Measurements from ENCODE around the gene FHAD1.

The FHAD1 gene

GRCh38 chr1:15423355-15424077 lies 176.5 kb downstream of the FHAD1 start:
- TF ChIP-seq CEBPB (IDR thresholded peaks at IDR 0.05): no peak
- no peak for TF ChIP-seq CREB1 (IDR thresholded peaks at IDR 0.05; ENCODE audit: low read depth)
- no peak for TF ChIP-seq YY1 (IDR thresholded peaks at IDR 0.05; ENCODE audit: low read depth)
- TF ChIP-seq EP300 (IDR thresholded peaks at IDR 0.05; ENCODE audit: borderline replicate concordance): no peak
- TF ChIP-seq MAX (IDR thresholded peaks at IDR 0.05): no peak
- TF ChIP-seq NFIC (IDR thresholded peaks at IDR 0.05): no peak
- no peak for TF ChIP-seq ZBTB7A (IDR thresholded peaks at IDR 0.05; ENCODE audit: low read depth)
- no peak for TF ChIP-seq TAF1 (IDR thresholded peaks at IDR 0.05; ENCODE audit: low read depth)
- TF ChIP-seq REST (IDR thresholded peaks at IDR 0.05; ENCODE audit: low read depth): no peak
- TF ChIP-seq RAD21 (IDR thresholded peaks at IDR 0.05; ENCODE audit: low read depth): no peak

DNA sequence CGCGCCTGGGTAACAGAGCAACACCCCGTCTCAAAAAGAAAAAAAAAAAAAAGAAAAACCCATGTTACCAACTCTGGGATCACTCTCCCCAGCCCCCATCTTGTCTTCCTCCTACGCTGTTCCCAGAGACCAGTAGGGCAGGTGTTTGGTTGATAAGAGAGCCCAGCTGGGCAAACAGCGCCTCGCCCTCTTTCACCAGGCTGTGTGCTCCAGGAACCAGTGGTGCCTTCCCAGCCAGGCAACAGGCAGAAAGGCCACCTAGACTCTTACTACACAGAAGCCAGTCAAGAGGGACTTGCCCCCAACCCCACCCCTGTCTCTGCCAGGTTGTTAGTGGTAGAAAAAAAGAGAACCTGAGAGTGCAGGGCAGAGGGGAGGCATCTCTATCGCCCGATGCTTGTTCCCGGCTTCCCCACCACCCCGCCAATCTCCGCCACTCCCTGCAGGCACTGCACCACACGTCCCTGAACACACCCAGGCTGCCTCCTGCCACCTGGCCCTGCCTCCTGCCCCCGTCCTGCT lies 177.2 kb downstream of the FHAD1 start:
- TF ChIP-seq FOXM1 (IDR thresholded peaks at IDR 0.05; ENCODE audit: borderline replicate concordance, low read depth) (no peak), RAD21 (IDR thresholded peaks at IDR 0.05; ENCODE audit: low read depth) (no peak), CREB1 (IDR thresholded peaks at IDR 0.05; ENCODE audit: low read depth) (no peak), CEBPB (IDR thresholded peaks at IDR 0.05) (no peak), REST (IDR thresholded peaks at IDR 0.05; ENCODE audit: low read depth) (no peak), ZBTB7A (IDR thresholded peaks at IDR 0.05; ENCODE audit: low read depth) (no peak), YY1 (IDR thresholded peaks at IDR 0.05; ENCODE audit: low read depth) (no peak), TCF12 (IDR thresholded peaks at IDR 0.05; ENCODE audit: low read depth) (no peak), MAX (IDR thresholded peaks at IDR 0.05) (no peak), TAF1 (IDR thresholded peaks at IDR 0.05; ENCODE audit: low read depth) (no peak), NFIC (IDR thresholded peaks at IDR 0.05) (no peak), EP300 (IDR thresholded peaks at IDR 0.05; ENCODE audit: borderline replicate concordance) (no peak), TEAD4 (IDR thresholded peaks at IDR 0.05) (no peak), EGR1 (IDR thresholded peaks at IDR 0.05) (no peak)
- TF ChIP-seq, protein P1, sequence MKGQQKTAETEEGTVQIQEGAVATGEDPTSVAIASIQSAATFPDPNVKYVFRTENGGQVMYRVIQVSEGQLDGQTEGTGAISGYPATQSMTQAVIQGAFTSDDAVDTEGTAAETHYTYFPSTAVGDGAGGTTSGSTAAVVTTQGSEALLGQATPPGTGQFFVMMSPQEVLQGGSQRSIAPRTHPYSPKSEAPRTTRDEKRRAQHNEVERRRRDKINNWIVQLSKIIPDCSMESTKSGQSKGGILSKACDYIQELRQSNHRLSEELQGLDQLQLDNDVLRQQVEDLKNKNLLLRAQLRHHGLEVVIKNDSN (IDR thresholded peaks at IDR 0.05): no peak

DNA sequence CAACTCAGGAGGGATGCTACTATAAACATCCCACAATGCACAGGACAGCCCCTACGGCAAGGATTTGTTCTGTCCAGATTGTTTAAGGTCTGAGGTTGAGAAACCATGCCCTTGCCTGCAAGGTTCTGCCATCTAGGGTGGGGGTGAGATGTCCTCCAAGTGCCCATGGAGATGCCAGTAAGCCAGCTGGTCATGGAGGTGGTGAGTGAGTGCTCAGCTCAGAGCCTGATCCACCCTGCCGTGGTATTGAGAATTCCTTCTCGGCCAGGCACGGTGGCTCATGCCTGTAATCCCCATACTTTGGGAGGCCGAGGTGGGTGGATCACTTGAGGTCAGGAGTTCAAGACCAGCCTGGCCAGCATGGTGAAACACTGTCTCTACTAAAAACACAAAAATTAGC lies 178.0 kb downstream of the FHAD1 start:
- TF ChIP-seq EP300 (IDR thresholded peaks at IDR 0.05; ENCODE audit: borderline replicate concordance) (no peak), TCF12 (IDR thresholded peaks at IDR 0.05; ENCODE audit: low read depth) (no peak), YY1 (IDR thresholded peaks at IDR 0.05; ENCODE audit: low read depth) (no peak), MAX (IDR thresholded peaks at IDR 0.05) (no peak), RAD21 (IDR thresholded peaks at IDR 0.05; ENCODE audit: low read depth) (no peak), TAF1 (IDR thresholded peaks at IDR 0.05; ENCODE audit: low read depth) (no peak), CREB1 (IDR thresholded peaks at IDR 0.05; ENCODE audit: low read depth) (no peak), TEAD4 (IDR thresholded peaks at IDR 0.05) (no peak), ZBTB7A (IDR thresholded peaks at IDR 0.05; ENCODE audit: low read depth) (no peak), EGR1 (IDR thresholded peaks at IDR 0.05) (no peak), NFIC (IDR thresholded peaks at IDR 0.05) (no peak), CEBPB (IDR thresholded peaks at IDR 0.05) (no peak), FOXM1 (IDR thresholded peaks at IDR 0.05; ENCODE audit: borderline replicate concordance, low read depth) (no peak), REST (IDR thresholded peaks at IDR 0.05; ENCODE audit: low read depth) (no peak)
- TF ChIP-seq, protein P1 (IDR thresholded peaks at IDR 0.05): no peak

DNA sequence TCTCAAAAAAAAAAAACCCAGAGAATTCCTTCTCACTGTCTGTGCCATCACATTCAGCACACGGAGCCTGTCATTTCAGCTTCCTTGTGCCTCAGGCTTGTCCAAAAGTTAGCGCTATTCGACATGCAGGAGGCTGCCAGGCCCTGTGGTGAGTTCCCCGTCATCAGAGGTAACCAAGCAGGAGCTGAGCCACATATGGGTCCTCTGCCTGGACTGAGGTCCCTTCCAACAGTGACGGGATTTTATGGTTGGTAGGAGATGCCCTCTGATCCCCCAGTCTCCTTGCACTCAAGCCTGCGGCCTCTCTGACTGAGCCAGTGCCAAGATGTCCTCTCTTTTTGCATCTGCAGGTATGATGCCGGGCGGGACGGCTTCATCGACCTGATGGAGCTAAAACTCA lies 178.5 kb downstream of the FHAD1 start:
- TF ChIP-seq FOXM1 (IDR thresholded peaks at IDR 0.05; ENCODE audit: borderline replicate concordance, low read depth): no peak
- TF ChIP-seq CEBPB (IDR thresholded peaks at IDR 0.05): no peak
- no peak for TF ChIP-seq ZBTB7A (IDR thresholded peaks at IDR 0.05; ENCODE audit: low read depth)
- no peak for TF ChIP-seq TAF1 (IDR thresholded peaks at IDR 0.05; ENCODE audit: low read depth)
- no peak for TF ChIP-seq YY1 (IDR thresholded peaks at IDR 0.05; ENCODE audit: low read depth)
- TF ChIP-seq, protein P1 (IDR thresholded peaks at IDR 0.05): no peak
- TF ChIP-seq CREB1 (IDR thresholded peaks at IDR 0.05; ENCODE audit: low read depth): no peak
- TF ChIP-seq EGR1 (IDR thresholded peaks at IDR 0.05): no peak
- no peak for TF ChIP-seq MAX (IDR thresholded peaks at IDR 0.05)
